Stimulated activated effector memory CD8-positive, alpha-beta T cell treated with anti-CD3 and anti-CD28 coated beads, Interleukin-12 subunit alpha, Interleukin-12 subunit beta, amount 100 ng/mL, for 72 hours (primary cell): ENCODE results near the gene IL23R.
A peak's percentile ranks its signal among the peaks of the same experiment; 100 is the strongest.

Source experiments
- ATAC-seq: fragments of 150-1000 bp; cut with Tn5 transposase; 2 replicates; pipeline ENCODE4 v1.10.0; 2021
- DNase-seq, 2 donors: peaks; one replicate each; pipeline ENCODE4 v3.0.0; 2021 to 2022; ENCODE audit warnings: low spot score in 2 of 2
- H3K27ac Mint-ChIP-seq: one replicate; pipeline ENCODE4 v1.8.0; 2022; ENCODE audit warnings: mild to moderate bottlenecking, mixed read lengths
- H3K36me3 Mint-ChIP-seq: one replicate; pipeline ENCODE4 v1.8.0; 2022; ENCODE audit warnings: mild to moderate bottlenecking, mixed read lengths
- H3K4me1 Mint-ChIP-seq: one replicate; pipeline ENCODE4 v1.8.0; 2022; ENCODE audit warnings: mixed read lengths
- H3K4me3 Mint-ChIP-seq: one replicate; pipeline ENCODE4 v1.8.0; 2022; ENCODE audit warnings: mild to moderate bottlenecking, mixed read lengths
- H3K9me3 Mint-ChIP-seq: one replicate; pipeline ENCODE4 v1.8.0; 2022; ENCODE audit warnings: mixed read lengths

Gene IL23R

DNA sequence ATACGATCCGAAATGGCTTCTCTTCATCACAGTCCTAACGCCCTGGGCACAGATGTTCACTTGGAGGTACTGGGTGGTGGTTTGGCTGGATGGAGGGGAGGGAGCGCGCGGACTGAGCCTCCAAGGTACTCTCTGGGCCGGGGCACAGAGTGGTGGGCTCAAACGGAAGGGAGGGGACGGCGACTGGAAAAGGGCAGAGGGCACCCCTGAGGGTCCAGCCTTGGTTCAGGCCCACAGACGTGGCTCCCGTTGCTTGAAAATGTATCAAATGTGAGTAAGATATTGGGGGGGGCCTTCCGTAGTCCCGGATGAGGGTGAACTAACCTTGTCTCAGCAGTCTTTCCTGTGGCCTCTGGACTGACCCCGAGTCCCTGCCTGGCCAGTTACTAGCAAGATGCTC is 141.9 kb downstream of the IL23R start:
- ATAC-seq = no peak
- Mint-ChIP-seq H3K36me3 (peaks cover 51% of the 10 kb centered on the region), H3K4me1 (peaks cover 35% of the 10 kb centered on the region), H3K4me3 (peak overlapping the region; percentile 81), H3K9me3 (no peaks in the 10 kb centered on the region), H3K27ac (peak overlapping the region; percentile 95)
- peak in 1 of 2 donors; percentile 70 for DNase-seq
